ENCODE measurements around the gene STAG1. TPM values are rescaled to one million over a fixed set of nuclear protein-coding genes. Genes with fewer than 3 reads are reported as not detected.
"Not testable (repeated sequence)": the region's sequence is repeated elsewhere in the genome, so short reads cannot be mapped to it uniquely, and the experiment has no call there.

The STAG1 gene
- total RNA-seq, 2 donors from 2014 or later, result 38.2 to 43.5 TPM

DNA sequence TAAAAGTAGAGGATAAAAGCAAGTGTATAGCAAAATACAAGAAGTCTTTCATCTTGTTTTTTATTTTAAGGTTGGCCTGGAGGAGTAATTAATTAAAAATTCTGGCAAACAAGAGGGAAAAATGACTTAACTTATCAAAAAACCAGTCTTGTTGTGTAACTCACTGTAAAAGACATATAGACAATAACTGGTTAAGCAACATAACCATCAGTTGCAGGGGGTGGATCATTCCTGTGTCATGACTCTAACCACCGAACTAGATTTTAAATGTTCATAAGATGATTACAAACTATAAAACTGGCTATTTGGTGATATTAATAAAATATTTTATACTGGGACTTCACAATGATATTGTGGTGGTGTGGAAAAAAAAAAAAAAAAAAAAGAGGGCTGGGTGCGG lies 130.6 kb downstream of the STAG1 start:
- Histone ChIP-seq H3K27me3 (no peaks in the 10 kb centered on the region), H3K36me3 (no peaks in the 10 kb centered on the region), H3K4me3 (no peak overlapping the region), H3K4me1 (no peaks in the 10 kb centered on the region), H3K27ac (no peak overlapping the region), H3K9me3 (no peaks in the 10 kb centered on the region), H3K9ac (ENCODE audit: low read depth in 2 of 2, low read length in 2 of 2) (no peak overlapping the region)
- TF ChIP-seq, protein P1, sequence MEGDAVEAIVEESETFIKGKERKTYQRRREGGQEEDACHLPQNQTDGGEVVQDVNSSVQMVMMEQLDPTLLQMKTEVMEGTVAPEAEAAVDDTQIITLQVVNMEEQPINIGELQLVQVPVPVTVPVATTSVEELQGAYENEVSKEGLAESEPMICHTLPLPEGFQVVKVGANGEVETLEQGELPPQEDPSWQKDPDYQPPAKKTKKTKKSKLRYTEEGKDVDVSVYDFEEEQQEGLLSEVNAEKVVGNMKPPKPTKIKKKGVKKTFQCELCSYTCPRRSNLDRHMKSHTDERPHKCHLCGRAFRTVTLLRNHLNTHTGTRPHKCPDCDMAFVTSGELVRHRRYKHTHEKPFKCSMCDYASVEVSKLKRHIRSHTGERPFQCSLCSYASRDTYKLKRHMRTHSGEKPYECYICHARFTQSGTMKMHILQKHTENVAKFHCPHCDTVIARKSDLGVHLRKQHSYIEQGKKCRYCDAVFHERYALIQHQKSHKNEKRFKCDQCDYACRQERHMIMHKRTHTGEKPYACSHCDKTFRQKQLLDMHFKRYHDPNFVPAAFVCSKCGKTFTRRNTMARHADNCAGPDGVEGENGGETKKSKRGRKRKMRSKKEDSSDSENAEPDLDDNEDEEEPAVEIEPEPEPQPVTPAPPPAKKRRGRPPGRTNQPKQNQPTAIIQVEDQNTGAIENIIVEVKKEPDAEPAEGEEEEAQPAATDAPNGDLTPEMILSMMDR (IDR thresholded peaks at IDR 0.05), result no peak
- DNase-seq, result no peak
- intact Hi-C loops (cut with DNase I), result no loop called here

DNA sequence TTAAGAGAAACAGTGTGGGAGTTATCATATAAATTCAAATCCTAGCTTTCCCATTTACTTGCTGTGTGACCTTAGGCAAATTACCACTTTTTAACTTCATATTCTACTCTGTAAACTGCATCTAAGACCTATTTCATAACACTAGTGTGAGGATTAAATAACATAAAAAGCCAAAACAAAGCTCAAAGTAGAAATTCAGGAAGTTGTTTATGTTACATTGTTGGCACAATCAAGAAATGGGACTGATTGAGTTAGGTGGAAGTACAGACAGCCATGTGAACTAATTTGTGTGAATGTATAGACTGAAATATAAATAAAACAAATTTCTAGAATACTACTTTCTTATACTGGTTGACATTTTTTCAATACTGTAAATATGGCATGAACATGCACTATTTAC lies 131.7 kb downstream of the STAG1 start:
- no peaks in the 10 kb centered on the region for H3K36me3 ChIP-seq
- no peak overlapping the region for H3K9ac ChIP-seq (ENCODE audit: low read depth in 2 of 2, low read length in 2 of 2)
- no peak overlapping the region for H3K4me3 ChIP-seq
- intact Hi-C loops (cut with DNase I), result no loop called here
- no peaks in the 10 kb centered on the region for H3K4me1 ChIP-seq
- no peaks in the 10 kb centered on the region for H3K9me3 ChIP-seq
- TF ChIP-seq, protein P1 (IDR thresholded peaks at IDR 0.05), result no peak
- H3K27me3 ChIP-seq, result no peaks in the 10 kb centered on the region
- DNase-seq, result no peak
- no peak overlapping the region for H3K27ac ChIP-seq

DNA sequence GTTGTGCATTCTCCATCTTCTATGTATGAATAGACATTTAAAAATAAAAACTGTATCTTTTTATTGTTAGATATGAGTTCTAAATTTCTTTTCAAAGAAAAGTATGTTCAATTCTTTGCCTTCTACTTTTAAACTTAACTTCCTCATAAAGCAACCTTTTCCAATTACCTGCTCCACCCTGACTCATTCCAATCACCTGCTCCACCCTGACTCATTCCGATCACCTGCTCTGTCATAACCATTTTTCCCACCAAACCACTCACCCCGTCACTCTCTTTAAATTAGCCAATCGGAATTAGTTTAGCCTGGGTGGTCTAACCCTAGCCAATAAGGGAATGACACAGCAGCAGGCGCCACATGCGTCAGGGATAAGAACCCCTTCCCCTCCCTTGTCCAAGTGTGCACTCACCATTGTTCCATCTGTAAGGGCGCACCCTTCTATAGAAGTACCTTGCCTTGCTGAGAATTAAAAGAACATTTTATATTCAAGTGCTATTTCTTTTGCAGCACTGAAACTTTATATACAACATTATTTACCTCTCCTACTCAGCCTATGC lies 134.1 kb downstream of the STAG1 start:
- not testable (repeated sequence) for H3K4me3 ChIP-seq; H3K9ac ChIP-seq (ENCODE audit: low read depth in 2 of 2, low read length in 2 of 2); H3K4me1 ChIP-seq; DNase-seq; H3K9me3 ChIP-seq; H3K27me3 ChIP-seq; H3K36me3 ChIP-seq
- peak overlapping the region; percentile 71 for H3K27ac ChIP-seq
- intact Hi-C loops (cut with DNase I), result loop anchor here (10.0 kb wide), 1 partner anchor 117 kb away; no protein-coding TSS in a partner anchor

DNA sequence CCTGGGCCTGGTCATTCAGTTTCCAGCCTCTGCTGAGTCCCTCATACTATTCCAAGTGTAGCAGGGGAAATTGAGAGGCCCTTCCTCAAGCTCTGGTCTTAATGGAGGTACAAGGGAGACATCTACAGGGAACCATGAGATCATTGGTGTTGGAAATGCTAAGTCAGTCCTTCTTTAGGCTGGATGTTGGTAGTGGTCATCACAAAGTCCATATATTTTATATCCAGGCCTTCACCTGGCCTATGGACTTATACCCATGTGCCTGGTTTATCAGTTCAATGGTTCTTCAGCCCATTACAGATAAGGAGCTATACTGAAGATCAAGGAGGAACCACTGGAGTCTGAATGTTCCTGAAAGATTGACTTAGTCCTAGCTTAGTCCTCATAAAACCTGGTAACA lies 135.0 kb downstream of the STAG1 start:
- Histone ChIP-seq H3K4me1 (no peaks in the 10 kb centered on the region), H3K36me3 (no peaks in the 10 kb centered on the region), H3K27me3 (no peaks in the 10 kb centered on the region), H3K9ac (ENCODE audit: low read depth in 2 of 2, low read length in 2 of 2) (no peak overlapping the region), H3K27ac (peak overlapping the region; percentile 71), H3K4me3 (no peak overlapping the region), H3K9me3 (no peaks in the 10 kb centered on the region)
- TF ChIP-seq, protein P1 (IDR thresholded peaks at IDR 0.05), result no peak
- intact Hi-C loops (cut with DNase I), result loop anchor here (10.0 kb wide), 1 partner anchor 118 kb away; no protein-coding TSS in a partner anchor
- no peak for DNase-seq

DNA sequence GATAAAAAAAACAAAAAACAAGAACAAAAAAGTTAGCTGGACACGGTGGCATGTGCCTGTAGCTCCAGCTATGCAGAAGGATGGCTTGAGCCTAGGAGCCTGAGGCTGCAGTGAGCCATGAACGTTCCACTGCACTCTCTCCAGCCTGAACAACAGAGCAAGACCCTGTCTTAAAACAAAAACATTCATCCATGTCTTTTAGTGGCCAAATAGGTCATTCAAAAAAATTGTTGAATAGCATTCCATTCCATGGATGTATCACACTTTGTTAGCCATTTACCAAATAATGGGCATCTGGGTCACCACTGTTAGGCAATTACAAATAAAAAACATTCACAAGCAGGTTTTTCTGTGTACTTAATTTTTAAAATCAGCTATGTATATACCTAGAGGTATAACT lies 139.7 kb downstream of the STAG1 start:
- TF ChIP-seq, protein P1 (IDR thresholded peaks at IDR 0.05), result no peak
- intact Hi-C loops (cut with DNase I), result loop anchor here (10.0 kb wide), 1 partner anchor 122 kb away; no protein-coding TSS in a partner anchor
- no peaks in the 10 kb centered on the region for H3K36me3 ChIP-seq
- H3K27me3 ChIP-seq, result no peaks in the 10 kb centered on the region
- no peak overlapping the region for H3K27ac ChIP-seq
- H3K4me3 ChIP-seq, result no peak overlapping the region
- no peak for DNase-seq
- H3K9ac ChIP-seq (ENCODE audit: low read depth in 2 of 2, low read length in 2 of 2), result no peak overlapping the region
- H3K9me3 ChIP-seq, result no peaks in the 10 kb centered on the region
- no peaks in the 10 kb centered on the region for H3K4me1 ChIP-seq

DNA sequence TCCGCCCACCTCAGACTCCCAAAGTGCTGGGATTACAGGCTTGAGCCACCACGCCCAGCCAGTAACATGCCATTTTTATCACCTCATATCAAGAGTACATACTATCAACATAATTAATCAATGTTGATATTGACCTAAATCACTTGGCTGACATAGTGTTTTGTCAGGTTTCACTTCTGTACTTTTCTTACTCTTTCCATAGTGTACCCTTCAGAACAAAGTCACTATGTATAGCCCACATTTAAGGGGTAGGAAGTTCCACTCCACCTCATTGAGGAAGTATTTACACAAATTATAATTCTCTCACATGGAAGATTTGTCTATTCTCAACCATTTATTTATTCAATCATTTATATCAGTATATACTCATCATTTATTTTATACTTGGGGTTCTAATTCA lies 145.2 kb downstream of the STAG1 start:
- H3K27ac ChIP-seq, result no peak overlapping the region
- TF ChIP-seq, protein P1 (IDR thresholded peaks at IDR 0.05), result no peak
- H3K27me3 ChIP-seq, result no peaks in the 10 kb centered on the region
- intact Hi-C loops (cut with DNase I), result no loop called here
- no peak overlapping the region for H3K9ac ChIP-seq (ENCODE audit: low read depth in 2 of 2, low read length in 2 of 2)
- H3K36me3 ChIP-seq, result no peaks in the 10 kb centered on the region
- no peak for DNase-seq
- H3K9me3 ChIP-seq, result no peaks in the 10 kb centered on the region
- H3K4me1 ChIP-seq, result no peaks in the 10 kb centered on the region
- no peak overlapping the region for H3K4me3 ChIP-seq

DNA sequence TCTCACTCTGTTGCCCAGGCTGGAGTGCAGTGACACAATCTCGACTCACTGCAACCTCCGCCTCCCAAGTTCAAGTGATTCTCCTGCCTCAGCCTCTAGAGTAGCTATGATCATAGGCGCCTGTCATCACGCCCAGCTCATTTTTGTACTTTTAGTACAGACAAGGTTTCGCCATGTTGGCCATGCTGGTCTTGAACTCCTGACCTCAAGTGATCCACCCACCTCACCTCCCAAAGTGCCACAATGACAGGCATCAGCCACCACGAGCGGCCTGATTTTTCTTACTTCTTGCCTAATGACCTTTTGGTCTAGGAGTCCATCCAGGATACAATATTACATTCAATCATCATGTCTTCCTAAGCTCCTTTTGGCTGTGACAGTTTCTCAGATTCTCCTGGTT lies 146.0 kb downstream of the STAG1 start:
- intact Hi-C loops (cut with DNase I), result not testable (repeated sequence)

More for the DNA sequence above, 146.0 kb downstream of the STAG1 start:
- H3K27me3 ChIP-seq; H3K9ac ChIP-seq (ENCODE audit: low read depth in 2 of 2, low read length in 2 of 2); H3K36me3 ChIP-seq; DNase-seq; H3K4me3 ChIP-seq; H3K4me1 ChIP-seq; H3K9me3 ChIP-seq; H3K27ac ChIP-seq: not testable (repeated sequence)
